Middle frontal gyrus (tissue), 1 donor: ENCODE measurements around the gene TSPOAP1.

Experiments
- DNase-seq: peaks from one replicate; pipeline ENCODE4 v3.0.0-alpha.2; 2015; ENCODE audit warnings: low spot score; ENCODE audit errors: extremely low spot score

The TSPOAP1 gene

DNA sequence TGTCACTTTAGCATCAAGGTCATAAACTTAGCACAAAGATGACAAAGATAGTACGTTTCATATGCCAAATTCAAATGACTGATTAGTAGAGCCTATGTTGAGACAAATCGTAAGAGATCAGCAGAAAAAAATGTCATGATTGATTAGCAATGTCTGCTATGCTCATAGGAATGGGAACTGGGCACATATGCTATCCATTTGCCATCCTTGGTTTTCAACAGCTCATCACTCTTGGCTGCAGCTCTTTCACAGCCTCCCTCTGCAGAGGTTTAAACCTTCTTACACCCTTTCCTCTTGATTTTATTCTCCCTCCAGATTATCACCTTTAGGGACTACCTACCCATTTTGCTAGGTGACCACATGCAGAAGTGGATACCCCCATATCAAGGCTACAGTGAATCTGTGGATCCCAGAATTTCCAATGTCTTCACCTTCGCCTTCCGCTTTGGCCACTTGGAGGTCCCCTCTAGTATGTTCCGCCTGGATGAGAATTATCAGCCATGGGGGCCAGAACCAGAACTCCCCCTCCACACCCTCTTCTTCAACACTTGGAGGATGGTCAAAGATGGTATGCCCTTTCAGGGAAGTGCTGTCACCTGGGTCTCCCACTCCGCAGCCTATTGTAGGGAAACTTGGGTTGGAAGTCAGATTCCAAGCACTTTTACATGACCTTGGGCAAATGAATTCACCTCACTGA lies 64.0 kb downstream of the TSPOAP1 start:
- no peak for DNase-seq

DNA sequence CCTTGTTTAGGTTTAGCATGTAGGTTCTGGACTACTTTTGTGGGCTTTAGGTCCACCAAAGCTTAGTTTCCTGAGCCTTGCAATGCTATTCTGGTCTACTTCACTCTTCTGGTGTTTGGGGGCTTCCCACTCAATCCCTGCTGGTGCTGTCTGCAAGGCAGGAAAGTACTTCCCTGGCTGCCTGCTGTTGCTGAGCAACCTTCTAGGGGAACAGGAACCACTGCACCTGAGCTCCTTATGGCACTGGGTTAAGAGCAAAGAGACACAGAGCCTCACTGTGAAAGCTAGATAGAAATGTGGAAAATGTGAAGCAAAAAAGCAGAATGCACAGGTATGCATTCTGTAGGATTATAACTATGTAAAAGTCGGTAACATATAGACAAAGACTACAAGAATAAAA lies 64.8 kb downstream of the TSPOAP1 start:
- DNase-seq, result no peak

DNA sequence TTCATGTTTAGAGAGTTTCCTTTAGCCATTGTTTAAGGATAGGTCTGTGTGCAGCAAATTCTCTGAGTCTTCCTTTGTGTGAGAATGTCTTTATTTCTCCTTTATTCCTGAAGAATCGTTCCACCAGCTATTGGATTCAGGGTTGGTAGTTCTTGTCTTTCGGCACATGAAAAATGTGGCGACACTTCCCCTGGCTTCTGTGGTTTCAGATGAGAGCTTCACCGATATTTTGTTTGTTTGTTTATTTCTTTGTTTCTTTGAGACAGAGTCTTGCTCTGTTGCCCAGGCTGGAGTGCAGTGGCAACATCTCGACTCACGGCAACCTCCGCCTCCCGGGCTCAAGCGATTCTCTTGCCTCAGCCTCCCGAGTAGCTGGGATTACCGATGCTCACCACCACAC lies 66.4 kb downstream of the TSPOAP1 start:
- no peak for DNase-seq

DNA sequence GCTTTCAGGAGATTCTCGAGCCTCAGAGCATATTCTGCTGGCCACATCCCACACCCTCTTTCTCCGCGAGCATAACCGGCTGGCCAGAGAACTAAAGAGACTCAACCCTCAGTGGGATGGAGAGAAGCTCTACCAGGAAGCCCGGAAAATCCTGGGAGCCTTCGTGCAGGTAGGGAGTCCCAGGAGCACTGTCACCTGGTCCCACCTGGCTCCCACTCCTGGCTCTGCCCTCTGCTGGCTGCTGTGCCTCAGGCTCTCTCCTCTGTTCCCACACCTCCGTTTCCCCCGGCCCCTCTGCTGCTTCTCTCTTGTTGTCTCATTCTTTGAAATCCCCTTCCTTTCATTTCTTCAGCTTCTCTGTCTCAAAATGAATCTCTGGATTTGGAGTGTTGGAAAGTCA lies 73.8 kb downstream of the TSPOAP1 start:
- DNase-seq, result no peak

GRCh38 chr17:58253082-58253481 lies 75.5 kb downstream of the TSPOAP1 start:
- DNase-seq, result no peak

DNA sequence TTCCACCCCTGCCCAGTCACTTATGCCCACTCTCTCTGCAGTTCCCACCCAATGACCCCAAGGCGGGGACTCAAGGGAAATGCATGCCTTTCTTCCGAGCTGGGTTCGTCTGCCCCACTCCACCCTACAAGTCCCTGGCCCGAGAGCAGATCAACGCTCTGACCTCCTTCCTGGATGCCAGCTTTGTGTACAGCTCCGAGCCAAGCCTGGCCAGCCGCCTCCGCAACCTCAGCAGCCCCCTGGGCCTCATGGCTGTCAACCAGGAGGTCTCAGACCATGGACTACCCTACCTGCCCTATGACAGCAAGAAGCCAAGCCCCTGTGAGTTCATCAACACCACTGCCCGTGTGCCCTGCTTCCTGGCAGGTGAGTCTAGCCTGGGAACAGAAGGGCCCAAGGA lies 76.5 kb downstream of the TSPOAP1 start:
- no peak for DNase-seq
